Iris pigment epithelial cell (primary cell): ENCODE measurements around the gene MT4.
"Not testable (repeated sequence)": the region's sequence is repeated elsewhere in the genome, so short reads cannot be mapped to it uniquely, and the experiment has no call there.

ENCODE experiments used
- DNase-seq: peaks from one replicate; pipeline ENCODE4 v3.0.0-alpha.2; 2011; ENCODE audit warnings: low read depth

MT4 gene

DNA sequence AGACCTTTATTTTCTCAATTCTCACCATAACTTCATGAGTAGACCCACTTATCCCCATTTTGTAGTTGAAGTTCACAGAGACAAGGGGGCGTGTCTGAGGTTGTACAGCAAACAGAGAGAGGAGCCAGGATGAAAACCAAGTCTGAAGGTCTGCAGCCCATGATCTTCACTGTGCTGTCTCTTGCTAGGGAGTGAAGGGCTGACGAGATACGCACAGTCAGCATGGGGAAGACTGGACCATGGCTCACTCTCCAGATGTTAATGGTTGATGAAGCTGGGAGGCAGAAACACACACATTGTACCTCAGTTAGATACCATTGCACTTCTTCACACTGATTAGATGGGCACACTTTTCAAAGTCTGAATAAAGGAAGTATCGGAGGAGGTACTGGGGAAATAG is 5.8 kb upstream of the MT4 start:
- DNase-seq, result no peak

DNA sequence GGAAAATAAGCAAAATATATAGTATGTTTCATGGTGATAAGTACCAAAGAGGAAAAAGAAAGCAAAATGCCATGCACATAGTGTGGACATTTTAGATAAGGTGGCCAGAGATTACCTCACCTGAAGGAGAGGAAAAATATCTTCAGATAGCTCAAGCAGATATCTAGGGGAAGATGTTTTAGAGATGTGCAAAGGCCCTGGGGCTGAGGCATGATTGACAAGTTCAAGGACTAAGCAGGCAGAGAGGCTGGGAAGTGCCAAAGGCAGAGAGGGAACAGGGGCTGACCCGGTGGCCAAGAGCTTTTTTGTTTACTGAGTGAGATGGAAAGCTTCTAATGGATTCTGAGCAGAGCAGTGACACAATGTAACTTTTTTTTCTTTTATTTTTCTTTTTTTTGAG is 4.4 kb upstream of the MT4 start:
- DNase-seq, result no peak

DNA sequence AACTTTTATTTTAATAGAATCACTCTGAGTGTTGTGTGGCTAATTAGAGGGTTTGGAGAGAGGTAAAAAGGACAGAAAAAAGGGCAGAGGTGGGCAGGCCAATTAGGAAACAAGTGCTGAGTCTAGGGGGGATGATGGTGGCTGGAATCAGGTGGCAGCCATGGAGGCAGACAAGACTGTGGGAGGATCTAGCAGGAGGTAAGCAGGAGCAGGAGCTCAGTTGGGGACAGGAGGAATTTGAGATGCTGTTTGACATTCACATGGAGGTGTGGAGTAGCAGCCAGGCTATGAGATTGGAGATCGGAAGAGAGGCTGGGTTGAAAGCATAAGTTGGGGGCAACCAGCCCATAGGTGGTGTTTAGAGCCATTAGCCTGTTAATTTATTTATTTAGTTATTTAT is 3.7 kb upstream of the MT4 start:
- DNase-seq, result no peak

DNA sequence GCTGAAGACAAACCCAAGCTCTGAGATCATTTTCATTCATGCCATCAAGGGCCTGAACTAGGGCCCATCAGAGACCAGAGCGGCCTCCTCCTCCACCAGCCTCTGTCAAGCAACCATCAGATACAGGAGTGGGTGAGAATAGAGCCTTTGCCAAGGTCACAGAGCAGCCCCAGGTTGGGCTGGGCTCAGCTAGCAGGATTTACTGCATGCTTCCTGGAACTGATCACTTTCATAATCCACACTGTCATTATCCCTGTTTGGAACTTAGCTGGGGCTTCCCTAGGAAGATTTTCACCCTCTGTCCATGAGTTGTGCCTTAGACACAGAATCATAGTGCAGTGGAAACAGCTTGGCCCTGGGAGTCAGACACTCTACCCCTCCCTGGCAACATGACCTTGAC is 5.1 kb downstream of the MT4 start:
- DNase-seq, result no peak

DNA sequence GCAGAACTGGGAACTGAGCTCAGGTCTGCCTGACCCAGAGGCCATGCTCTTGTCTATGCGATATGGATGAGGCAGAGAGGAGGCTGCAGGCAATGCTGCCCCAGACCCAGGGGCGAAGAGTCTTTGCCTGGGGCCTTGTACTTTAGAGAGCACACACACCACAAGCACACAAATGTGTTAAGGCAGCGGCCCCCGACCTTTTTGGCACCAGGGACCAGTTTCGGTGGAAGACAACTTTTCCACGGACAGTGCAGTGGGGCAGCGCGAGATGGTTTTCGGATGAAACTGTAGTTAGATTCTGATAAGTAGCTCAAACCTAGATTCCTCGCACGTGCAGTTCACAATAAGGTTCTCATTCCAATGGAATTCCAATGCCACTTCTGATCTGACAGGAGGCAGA is 6.7 kb downstream of the MT4 start:
- DNase-seq, result no peak

DNA sequence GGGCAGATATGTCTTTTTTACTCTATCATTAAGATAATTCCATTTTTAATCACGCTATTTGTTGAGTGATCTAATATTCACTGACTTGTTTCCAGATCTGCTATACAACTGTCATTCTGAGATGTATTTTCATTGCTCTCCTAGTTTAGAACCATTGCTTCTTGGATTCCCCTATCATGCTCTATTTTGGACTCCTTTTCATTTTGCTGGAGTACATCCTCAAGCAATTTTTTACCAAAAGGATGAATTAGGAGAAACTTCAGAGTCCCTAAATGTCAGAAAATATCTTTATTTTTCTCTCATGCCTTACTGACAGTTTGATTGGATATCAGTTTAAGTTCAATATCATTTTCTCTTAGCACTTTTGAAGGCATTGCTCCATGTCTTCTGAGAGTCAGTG is 9.8 kb downstream of the MT4 start:
- no peak for DNase-seq

DNA sequence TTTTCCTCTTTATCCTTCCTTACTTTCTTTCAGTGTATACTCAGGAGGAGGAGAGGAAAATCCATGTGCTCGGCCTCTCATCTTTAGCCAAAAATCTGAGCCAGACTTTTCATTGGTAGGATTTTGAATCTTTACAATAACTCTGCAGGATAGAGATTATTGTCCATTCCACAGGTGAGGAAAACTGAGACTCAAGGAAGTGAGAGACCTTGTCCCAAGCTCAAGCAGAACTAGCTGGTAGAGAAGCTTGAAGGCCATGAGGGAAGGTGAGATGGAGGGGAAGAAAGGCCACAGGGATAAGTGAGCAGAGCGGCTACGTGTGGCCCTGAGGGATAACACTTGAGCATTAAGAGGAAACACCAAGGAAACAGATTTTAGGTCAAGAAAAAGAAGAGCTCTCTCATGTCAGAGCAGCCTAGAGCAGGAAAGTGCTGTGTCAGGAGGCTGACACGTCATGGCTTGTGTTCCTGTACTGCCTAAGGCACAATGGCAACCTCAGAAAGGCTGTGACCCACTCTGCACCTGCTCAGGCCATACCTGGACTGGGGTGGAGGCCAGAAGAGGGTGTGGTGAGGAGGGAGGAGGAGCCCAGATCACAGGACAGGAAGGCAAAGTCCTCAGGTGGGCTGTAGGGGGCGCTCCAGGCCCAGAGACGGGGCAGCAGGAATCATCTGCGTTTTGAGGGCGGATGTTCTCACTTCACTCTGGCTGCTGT is 11.9 kb downstream of the MT4 start:
- peak; percentile 66 for DNase-seq

DNA sequence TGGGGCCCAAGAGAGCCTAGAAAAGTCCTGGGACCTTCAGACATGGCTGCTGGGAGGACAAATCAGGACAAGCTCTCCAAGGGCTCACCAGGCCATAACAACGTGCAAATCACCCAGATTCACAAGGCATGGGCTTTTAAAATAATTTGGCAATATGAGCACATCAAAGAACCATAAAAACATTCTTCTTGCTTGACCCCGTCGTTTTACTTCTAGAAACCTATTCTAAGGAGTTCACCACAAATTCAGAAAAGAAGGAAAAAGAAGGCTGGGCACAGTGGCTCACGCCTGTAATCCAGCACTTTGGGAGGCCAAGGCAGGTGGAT is 12.4 kb downstream of the MT4 start:
- no peak for DNase-seq

DNA sequence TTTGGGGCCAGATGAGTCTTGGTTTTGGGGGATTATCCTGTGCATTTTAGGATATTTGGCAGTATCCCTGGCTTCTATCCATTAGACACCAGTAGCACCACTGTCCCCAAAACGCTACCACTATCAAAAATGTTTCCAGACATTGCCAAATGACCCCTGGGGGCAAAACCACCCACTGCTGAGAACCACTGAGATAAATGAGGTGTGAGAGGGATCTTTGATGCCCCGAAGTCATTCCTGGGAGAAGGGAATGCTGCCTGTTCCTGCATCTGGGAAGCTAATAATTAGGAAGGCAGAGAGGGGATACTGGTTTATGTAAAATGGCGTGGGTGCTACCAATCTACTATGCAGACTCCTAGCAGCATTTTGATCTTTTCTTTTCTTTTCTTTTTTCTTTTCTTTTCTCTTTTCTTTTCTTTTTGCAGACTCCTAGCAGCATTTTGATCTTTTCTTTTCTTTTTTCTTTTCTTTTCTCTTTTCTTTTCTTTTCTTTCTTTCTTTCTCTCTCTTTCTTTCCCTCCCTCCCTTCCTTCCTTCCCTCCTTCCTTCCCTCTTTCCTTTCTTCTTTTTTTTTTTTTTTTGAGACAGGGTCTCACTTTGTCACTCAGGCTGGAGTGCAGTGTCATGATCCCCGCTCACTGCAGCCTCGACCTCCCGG is 15.6 kb downstream of the MT4 start:
- DNase-seq, result no peak

DNA sequence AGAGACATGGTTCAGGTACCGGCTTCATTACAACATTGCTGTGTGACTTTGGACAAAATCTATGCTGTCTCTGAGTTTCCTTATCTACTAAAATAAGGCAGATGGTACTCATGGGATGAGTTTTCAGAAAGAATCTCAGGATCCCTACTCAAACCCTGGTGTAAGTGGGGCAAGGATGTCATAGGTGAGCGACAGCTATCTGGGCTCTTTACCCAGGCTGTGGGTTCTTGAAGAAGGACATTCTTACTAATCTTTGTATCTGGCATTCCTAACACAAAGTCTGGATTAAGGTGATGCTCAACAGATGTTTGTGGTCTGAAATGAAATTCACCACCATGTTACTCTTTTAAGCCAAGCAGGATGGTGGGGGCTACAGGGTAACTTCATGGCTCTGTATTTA is 18.0 kb downstream of the MT4 start:
- not testable (repeated sequence) for DNase-seq

DNA sequence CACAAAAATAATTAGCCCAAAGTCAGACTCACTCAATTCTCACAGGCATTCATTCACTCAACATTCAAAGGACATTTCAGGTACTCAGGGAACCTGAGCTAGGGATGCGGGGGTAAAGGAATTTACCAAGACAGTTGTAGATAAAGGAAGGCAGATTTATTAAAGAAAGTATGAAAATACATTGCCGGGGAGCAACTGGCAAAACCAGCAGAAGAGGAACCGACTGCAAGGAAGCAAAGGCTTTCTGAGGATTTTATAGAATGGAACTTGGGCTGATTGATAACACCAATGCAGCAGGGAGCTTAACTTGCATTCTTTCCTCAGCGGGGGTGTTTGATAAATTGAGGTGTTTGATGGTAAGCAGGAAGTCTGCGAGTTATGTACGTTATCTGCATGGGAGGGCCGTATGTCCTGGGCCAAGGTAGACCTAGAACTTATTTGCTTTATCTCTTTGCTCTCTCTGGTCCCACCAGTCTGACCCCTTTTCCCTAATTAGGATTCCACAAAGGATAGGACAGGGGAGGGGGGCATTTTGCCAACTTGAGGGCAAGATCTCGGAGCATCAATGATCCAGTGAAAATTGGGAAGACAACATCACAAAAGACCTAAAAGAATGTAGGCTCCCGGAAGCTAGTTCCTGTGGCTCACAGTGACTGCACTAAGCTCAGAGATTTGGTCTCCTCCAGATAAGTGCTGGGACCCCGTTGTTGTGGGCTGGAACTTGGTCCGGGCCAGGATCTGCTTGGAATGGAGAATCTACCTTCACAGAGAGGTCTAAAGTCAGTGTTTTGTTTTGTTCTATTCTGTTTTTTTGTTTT is 18.7 kb downstream of the MT4 start:
- DNase-seq, result no peak

DNA sequence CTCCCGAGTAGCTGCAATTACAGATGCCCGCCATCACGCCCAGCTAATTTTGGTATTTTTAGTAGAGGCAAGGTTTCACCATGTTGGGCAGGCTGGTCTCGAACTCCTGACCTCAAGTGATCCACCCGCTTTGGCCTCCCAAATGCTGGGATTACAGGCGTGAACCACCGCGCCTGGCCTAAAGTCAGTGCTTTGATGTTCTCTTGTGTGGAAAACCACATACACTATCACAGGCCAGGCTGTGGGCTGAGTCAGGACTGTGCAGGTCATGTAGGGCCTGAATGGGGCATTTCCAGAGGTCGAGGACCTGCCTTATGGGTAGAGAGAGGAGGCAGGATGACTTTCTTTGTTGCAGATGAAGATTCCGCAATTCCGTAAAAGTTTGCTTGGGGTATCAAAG is 19.4 kb downstream of the MT4 start:
- no peak for DNase-seq

DNA sequence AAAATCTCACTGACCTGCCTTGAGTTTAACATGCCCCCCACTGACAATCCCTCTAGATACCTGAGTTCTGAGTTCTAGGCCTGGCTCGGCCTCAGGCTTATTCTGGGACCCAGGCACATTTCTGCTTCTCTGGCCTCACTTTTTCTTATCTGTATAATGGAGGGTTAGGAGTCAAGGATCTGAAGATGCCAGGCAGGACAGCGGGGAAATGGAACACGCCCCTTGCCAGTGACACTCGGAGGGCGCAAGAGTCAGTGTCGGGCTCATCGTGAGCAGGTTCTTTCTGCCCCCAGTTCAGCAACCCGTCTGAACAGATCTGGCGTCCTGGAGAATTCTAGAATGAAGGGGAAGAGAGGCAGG is 23.9 kb downstream of the MT4 start:
- no peak for DNase-seq

DNA sequence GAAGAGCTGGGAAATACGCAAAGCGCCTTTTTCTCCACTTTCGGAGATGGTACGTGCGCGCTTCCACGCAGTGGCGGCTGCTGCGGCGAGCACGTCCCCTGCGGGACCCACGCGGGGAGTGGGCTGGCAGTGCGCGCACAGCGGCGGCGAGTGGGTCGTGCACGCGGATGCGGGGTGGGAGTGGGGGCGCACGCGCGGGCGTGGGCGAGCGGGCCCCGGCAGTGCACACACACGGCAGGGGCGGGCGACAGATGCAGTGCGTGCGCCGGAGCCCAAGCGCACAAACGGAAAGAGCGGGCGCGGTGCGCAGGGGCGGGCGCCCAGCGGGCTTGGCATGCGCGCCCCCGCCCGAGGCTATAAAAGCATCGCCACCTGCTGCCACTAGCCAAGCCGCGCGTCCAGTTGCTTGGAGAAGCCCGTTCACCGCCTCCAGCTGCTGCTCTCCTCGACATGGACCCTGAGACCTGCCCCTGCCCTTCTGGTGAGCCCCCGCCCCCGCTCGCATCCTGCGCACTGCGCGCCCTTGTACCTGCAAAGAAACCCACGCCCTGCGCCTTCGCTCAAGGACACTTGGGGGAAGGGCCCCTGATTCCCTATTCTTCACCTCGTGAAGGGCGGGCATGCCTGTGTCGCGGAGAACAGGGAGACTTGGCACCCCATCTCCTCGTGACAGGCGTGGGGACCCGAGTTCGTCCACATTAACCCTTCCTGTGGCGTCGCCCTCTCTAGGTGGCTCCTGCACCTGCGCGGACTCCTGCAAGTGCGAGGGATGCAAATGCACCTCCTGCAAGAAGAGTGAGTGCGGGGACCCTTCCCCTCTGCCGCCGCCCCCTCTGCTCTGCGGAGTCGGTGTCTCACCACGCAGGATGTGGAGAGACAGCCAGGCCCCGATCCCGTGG is 24.5 kb downstream of the MT4 start, which contains the start of gene MT3:
Gene MT3, plus strand, starts transcription at position 388 of the 899 bp plus-strand sequence. Its CDS starts 63 bp downstream, at position 451.
- no peak for DNase-seq

DNA sequence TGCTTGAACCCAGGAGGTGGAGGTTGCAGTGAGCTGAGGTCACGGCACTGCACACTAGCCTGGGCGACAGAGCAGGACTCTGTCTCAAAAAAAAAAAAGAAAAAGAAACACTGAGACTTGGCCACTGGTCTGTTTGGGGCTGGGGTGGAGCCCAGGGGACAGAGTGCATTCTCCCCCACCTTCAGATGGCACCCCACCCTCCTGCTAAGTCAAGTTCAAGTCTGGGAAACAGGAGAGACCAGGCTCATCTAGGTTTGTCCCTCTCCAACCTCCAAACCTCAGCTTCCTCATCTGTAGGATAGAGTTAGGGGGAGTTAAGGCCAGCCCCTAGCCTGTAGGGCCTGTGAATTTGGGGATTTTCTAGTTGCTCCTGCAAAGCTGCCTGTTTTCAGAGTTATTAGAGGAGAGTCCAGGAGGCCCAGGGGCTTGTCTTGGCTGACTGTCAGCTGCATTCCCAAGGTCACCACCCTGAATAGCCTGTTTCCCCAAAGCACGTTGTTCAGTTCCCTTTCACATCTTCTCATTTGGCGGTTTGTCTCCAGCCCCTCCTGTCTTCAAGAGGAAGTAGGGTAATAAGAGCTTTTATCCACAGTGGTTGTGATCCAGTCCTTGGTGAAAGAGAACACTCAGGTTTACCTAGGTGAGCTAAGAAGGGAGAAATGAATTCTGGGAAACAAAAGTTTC is 26.6 kb downstream of the MT4 start:
- DNase-seq, result no peak

DNA sequence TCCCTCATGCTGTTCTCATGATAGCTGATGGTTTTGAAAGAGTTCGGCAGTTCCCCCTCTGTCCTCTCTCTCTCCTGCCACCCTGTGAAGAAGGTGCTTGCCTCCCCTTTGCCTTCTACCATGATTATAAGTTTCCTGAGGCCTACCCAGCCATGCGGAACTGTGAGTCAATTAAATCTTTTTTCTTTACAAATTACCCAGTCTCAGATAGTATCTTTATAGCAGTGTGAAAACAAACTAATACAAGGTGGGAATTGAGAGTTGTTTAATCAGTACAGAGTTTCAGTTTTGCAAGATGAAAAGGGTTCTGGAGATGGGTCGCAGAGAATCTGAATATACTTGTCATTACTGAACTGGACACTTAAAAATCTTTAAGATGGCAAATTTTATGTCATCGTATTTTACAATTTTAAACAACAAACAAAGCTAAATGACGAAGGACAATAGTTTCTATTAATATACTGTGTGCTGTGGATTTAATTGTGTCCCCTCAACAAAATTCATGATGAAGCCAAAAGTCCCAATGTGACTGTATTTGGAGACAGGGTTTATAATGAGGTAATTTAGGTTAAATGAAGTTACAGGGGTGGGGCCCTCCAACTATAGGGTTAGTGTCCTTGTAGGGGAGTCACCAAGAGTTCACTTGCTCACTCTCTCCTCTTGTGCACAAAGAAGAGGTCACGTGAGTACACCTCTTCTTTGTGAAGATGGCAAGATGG is 28.9 kb downstream of the MT4 start:
- no peak for DNase-seq

DNA sequence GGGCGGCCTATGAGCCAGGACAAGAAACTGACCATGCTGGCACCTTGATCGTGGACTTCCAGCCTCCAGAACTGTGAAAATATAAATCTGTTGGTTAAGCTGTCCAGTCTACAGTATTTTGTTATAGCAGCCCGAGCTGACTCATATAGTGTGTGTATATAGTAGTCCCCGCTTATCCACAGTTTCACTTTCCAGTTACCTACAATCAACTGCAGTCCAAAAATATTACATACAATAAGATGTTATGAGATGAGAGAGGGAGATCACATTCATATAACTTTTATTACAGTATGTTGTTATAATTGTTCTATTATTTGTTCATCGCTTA is 29.4 kb downstream of the MT4 start:
- DNase-seq, result no peak

DNA sequence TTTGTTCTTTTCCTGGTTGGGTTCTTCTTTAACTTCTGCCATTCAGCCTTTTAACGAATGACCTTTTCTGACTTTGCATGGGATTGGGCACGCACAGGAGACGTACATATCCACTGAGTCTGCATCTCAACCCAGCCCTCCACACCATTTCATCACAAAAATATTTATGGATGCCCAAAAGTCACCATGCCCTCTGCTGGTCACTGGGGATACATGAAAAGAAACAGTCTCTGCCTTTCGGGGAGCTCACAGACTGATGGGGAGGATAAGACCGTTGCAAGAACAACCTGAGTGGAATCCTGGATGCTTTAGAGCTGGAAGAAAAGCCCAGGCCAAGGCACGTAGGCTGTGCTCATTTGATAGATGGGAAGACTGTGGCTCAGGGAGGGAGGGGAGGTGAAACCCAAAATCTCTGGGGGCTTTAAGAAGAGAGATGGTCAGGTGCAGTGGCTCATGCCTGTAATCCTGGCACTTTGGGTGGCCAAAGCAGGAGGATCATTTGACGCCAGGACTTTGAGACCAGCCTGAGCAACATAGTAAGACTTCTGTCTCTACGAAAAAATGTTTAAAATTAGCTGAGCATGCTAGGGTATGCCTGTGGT is 35.6 kb downstream of the MT4 start:
- DNase-seq, result peak; percentile 65

DNA sequence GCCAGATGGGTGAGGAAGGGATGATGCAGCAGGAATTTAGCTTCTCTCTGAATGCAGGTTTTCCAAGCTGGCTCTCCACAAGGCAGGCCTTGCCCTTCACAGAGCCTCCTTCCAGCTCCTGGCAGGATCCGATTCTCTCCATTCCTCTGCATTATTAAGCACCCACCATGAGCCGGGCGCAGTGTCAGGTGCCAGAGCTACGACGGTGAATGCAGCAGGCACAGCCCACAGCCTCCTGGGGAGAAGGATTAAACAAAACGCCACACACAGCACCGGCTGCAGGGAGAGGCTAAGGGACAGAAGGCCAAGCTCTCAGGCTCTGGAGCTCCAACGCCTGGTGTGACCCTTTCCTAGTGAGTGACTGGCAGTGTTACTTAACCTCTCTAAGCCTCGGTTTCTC is 36.5 kb downstream of the MT4 start:
- DNase-seq, result no peak

DNA sequence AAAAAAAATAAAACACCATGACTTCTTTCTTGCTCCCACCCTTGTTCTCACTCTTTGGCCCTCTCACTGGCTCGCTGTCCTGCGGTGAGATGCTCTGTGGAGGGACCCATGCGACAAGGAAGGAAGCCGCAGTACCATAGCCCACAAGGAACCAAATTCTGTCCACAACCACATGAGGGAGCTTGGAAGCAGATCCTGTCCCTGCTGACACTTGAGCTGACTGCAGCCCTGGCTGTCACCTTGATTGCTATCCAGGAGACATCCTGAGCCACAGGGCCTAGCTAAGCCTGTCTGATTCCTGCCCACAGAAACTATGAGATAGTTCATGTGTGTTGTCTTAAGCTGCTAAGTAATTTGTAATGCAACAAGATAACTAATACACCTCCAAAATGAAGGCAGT is 38.7 kb downstream of the MT4 start:
- DNase-seq, result peak; percentile 32

DNA sequence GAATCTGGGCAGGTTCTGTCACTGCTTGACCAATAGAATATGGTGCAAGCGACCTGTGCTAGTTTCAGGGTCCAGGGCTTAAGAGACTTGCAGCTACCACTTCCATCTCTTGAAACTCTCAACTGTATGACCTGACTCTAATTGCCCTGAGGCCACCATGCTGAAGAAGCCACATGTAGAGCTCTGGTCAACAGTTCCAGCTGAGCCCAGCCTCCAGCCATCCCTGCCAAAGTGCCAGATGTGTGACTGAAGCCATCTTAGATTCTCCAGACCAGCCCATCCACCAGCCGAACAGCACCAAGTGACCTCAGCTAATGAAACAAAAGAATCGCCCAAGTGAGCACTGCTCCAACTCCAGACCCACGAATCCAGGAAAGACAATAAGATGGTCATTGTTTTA is 40.1 kb downstream of the MT4 start:
- no peak for DNase-seq
